BLaER1 (cell line): Measurements from ENCODE around the gene LTO1.

Experiments used
- H3K27ac ChIP-seq: shearing (Covaris generic); formaldehyde crosslinking; 2 replicates; pipeline ENCODE4 v1.8.1; 2022
- H3K27me3 ChIP-seq: shearing (Covaris generic); formaldehyde crosslinking; 2 replicates; pipeline ENCODE4 v1.8.1; 2022
- H3K36me3 ChIP-seq: shearing (Covaris generic); formaldehyde crosslinking; 2 replicates; pipeline ENCODE4 v1.8.1; 2022
- H3K4me1 ChIP-seq: shearing (Covaris generic); formaldehyde crosslinking; 2 replicates; pipeline ENCODE4 v1.8.1; 2022
- H3K4me2 ChIP-seq: shearing (Covaris generic); formaldehyde crosslinking; 2 replicates; pipeline ENCODE4 v1.8.1; 2022
- H3K4me3 ChIP-seq: shearing (Covaris generic); formaldehyde crosslinking; 2 replicates; pipeline ENCODE4 v1.8.1; 2022
- H3K9ac ChIP-seq: shearing (Covaris generic); formaldehyde crosslinking; 2 replicates; pipeline ENCODE4 v1.8.1; 2022
- H3K9me3 ChIP-seq: shearing (Covaris generic); formaldehyde crosslinking; 2 replicates; pipeline ENCODE4 v1.8.1; 2022
- H4K20me1 ChIP-seq: shearing (Covaris generic); formaldehyde crosslinking; 2 replicates; pipeline ENCODE4 v1.8.1; 2022
- Cebpa-rat ChIP-seq: shearing (Covaris generic); IDR thresholded peaks from 2 replicates; pipeline ENCODE4 v1.8.1; 2022

LTO1 gene

GRCh38 chr11:69674886-69675714 lies at the start of gene LTO1:
LTO1 (minus strand) TSS chr11:69675353; CDS start chr11:69675239, 114 bp downstream.
- Histone ChIP-seq H3K4me2 (peak within 1 kb of the TSS; percentile 97), H4K20me1 (peaks cover 50% of the 10 kb centered on the region), H3K9me3 (no peaks in the 10 kb centered on the region), H3K36me3 (peaks cover 30% of the 10 kb centered on the region), H3K9ac (peak within 1 kb of the TSS; percentile 90), H3K27ac (peak within 1 kb of the TSS; percentile 91), H3K4me1 (peaks cover 29% of the 10 kb centered on the region), H3K4me3 (peak within 1 kb of the TSS; percentile 85), H3K27me3 (no peaks in the 10 kb centered on the region)
- no peak for TF ChIP-seq Cebpa-rat

- no peak overlapping the region for H3K27ac ChIP-seq
- peak overlapping the region; percentile 70; the same call in 1 of the 2 replicates for H3K4me2 ChIP-seq
- H3K4me1 ChIP-seq, result peaks cover 44% of the 10 kb centered on the region
- no peak overlapping the region for H3K9ac ChIP-seq
- no peaks in the 10 kb centered on the region for H3K36me3 ChIP-seq
- H3K4me3 ChIP-seq, result no peak overlapping the region
- peaks cover 46% of the 10 kb centered on the region for H3K27me3 ChIP-seq
- no peak for TF ChIP-seq Cebpa-rat
- peaks cover 33% of the 10 kb centered on the region for H4K20me1 ChIP-seq
- no peaks in the 10 kb centered on the region for H3K9me3 ChIP-seq
Measured at GRCh38 chr11:69721745-69722144, 46.6 kb upstream of the LTO1 start.

- no peak overlapping the region for H3K9ac ChIP-seq
- no peak for TF ChIP-seq Cebpa-rat
- peaks cover 35% of the 10 kb centered on the region for H4K20me1 ChIP-seq
- no peaks in the 10 kb centered on the region for H3K9me3 ChIP-seq
- no peaks in the 10 kb centered on the region for H3K36me3 ChIP-seq
- H3K27me3 ChIP-seq, result peaks cover 40% of the 10 kb centered on the region
- H3K4me1 ChIP-seq, result peaks cover 50% of the 10 kb centered on the region
- peak overlapping the region; percentile 70 for H3K4me2 ChIP-seq
- no peak overlapping the region for H3K27ac ChIP-seq
- no peak overlapping the region for H3K4me3 ChIP-seq
Measured at GRCh38 chr11:69721106-69721505, 46.0 kb upstream of the LTO1 start.

GRCh38 chr11:69718912-69719311 lies 43.8 kb upstream of the LTO1 start:
- TF ChIP-seq Cebpa-rat, result no peak
- Histone ChIP-seq H3K9me3 (no peaks in the 10 kb centered on the region), H3K4me1 (peaks cover 65% of the 10 kb centered on the region), H3K9ac (no peak overlapping the region), H3K27me3 (peaks cover 37% of the 10 kb centered on the region), H3K27ac (no peak overlapping the region), H3K36me3 (no peaks in the 10 kb centered on the region), H4K20me1 (peaks cover 44% of the 10 kb centered on the region), H3K4me2 (peak overlapping the region; percentile 76), H3K4me3 (no peak overlapping the region)

GRCh38 chr11:69718147-69718546 lies 43.0 kb upstream of the LTO1 start:
- Histone ChIP-seq H3K27me3 (peaks cover 37% of the 10 kb centered on the region), H3K4me3 (no peak overlapping the region), H3K4me1 (peaks cover 65% of the 10 kb centered on the region), H3K9me3 (no peaks in the 10 kb centered on the region), H3K36me3 (no peaks in the 10 kb centered on the region), H3K27ac (no peak overlapping the region), H3K4me2 (peak overlapping the region; percentile 76), H4K20me1 (peaks cover 44% of the 10 kb centered on the region), H3K9ac (no peak overlapping the region)
- peak; percentile 68; the same call in 1 of the 2 replicates for TF ChIP-seq Cebpa-rat

GRCh38 chr11:69716891-69717747 lies 42.0 kb upstream of the LTO1 start:
- Histone ChIP-seq H4K20me1 (peaks cover 44% of the 10 kb centered on the region), H3K36me3 (no peaks in the 10 kb centered on the region), H3K9me3 (no peaks in the 10 kb centered on the region), H3K4me2 (peak overlapping the region; percentile 76), H3K9ac (no peak overlapping the region), H3K4me3 (no peak overlapping the region), H3K27ac (no peak overlapping the region), H3K27me3 (peaks cover 41% of the 10 kb centered on the region), H3K4me1 (peaks cover 74% of the 10 kb centered on the region)
- TF ChIP-seq Cebpa-rat, result no peak

- H3K27ac ChIP-seq, result no peak overlapping the region
- H4K20me1 ChIP-seq, result peaks cover 36% of the 10 kb centered on the region
- peaks cover 74% of the 10 kb centered on the region for H3K4me1 ChIP-seq
- H3K4me2 ChIP-seq, result peak overlapping the region; percentile 76
- H3K36me3 ChIP-seq, result no peaks in the 10 kb centered on the region
- no peaks in the 10 kb centered on the region for H3K9me3 ChIP-seq
- TF ChIP-seq Cebpa-rat, result no peak
- no peak overlapping the region for H3K4me3 ChIP-seq
- H3K27me3 ChIP-seq, result peaks cover 40% of the 10 kb centered on the region
- no peak overlapping the region for H3K9ac ChIP-seq
Measured at GRCh38 chr11:69716099-69716498, 40.9 kb upstream of the LTO1 start.

GRCh38 chr11:69715446-69715845 lies 40.3 kb upstream of the LTO1 start:
- no peaks in the 10 kb centered on the region for H3K9me3 ChIP-seq
- peaks cover 36% of the 10 kb centered on the region for H3K27me3 ChIP-seq
- H3K4me3 ChIP-seq, result no peak overlapping the region

GRCh38 chr11:69711822-69712801 lies 37.0 kb upstream of the LTO1 start:
- TF ChIP-seq Cebpa-rat, result no peak
- Histone ChIP-seq H3K4me2 (peak overlapping the region; percentile 68), H3K9ac (no peak overlapping the region), H3K4me3 (no peak overlapping the region), H3K27me3 (peaks cover 51% of the 10 kb centered on the region), H3K36me3 (no peaks in the 10 kb centered on the region), H4K20me1 (peaks cover 20% of the 10 kb centered on the region; the same call in 1 of the 2 replicates), H3K27ac (no peak overlapping the region), H3K9me3 (no peaks in the 10 kb centered on the region), H3K4me1 (peaks cover 41% of the 10 kb centered on the region)

More at GRCh38 chr11:69715446-69715845, 40.3 kb upstream of the LTO1 start:
- no peaks in the 10 kb centered on the region for H3K36me3 ChIP-seq
- H3K4me1 ChIP-seq, result peaks cover 67% of the 10 kb centered on the region
- H3K4me2 ChIP-seq, result peak overlapping the region; percentile 76
- H3K27ac ChIP-seq, result no peak overlapping the region
- H3K9ac ChIP-seq, result no peak overlapping the region
- TF ChIP-seq Cebpa-rat, result no peak
- peaks cover 34% of the 10 kb centered on the region for H4K20me1 ChIP-seq
